A549 (cell line): ENCODE measurements around the gene ZDHHC17.

Source experiments
- CBX8 ChIP-seq: fragments of 200-600 bp; sonication (generic); IDR thresholded peaks from 2 replicates; pipeline ENCODE4 v1.6.1; 2016
- CEBPB ChIP-seq, 2 experiments: fragments of >200 bp in 1 of 2; sonication (Bioruptor Twin) in 1 of 2; formaldehyde crosslinking in 1 of 2; IDR thresholded peaks; 2 replicates each; pipeline ENCODE4 v1.6.1; 2012 to 2016
- HOXA7 ChIP-seq: fragments of 250-450 bp; sonication (Bioruptor Pico); IDR thresholded peaks from 2 replicates; pipeline ENCODE4 v1.5.0; 2020; ENCODE audit warnings: mild to moderate bottlenecking, moderate library complexity
- MAFK ChIP-seq: fragments of 450-650 bp; IDR thresholded peaks from 2 replicates; pipeline ENCODE4 v1.6.1; 2014; ENCODE audit not compliant: partially characterized antibody
- MYC ChIP-seq: IDR thresholded peaks from 2 replicates; pipeline ENCODE4 v1.6.1; 2012; ENCODE audit warnings: mild to moderate bottlenecking, inconsistent platforms, low read length, improper control_type of control experiment, borderline replicate concordance
- POLR2A ChIP-seq: IDR thresholded peaks from 2 replicates; pipeline ENCODE4 v1.6.1; 2012; ENCODE audit warnings: mild to moderate bottlenecking, low read length
- RNF2 ChIP-seq: fragments of 200-600 bp; sonication (generic); IDR thresholded peaks from 2 replicates; pipeline ENCODE4 v1.6.1; 2016; ENCODE audit warnings: low read depth, mild to moderate bottlenecking, antibody characterized with exemption, moderate library complexity, borderline replicate concordance
- SMC3 ChIP-seq: fragments of >200 bp; sonication (Bioruptor Twin); formaldehyde crosslinking; IDR thresholded peaks from 3 replicates; pipeline ENCODE4 v1.6.1; 2018; ENCODE audit warnings: inconsistent platforms
- TF ChIP-seq, protein P1 (sequence below): fragments of >200 bp; sonication (Bioruptor Twin); formaldehyde crosslinking; IDR thresholded peaks from 3 replicates; pipeline ENCODE4 v1.5.1; 2016
- TF ChIP-seq, protein P2 (sequence below): fragments of 200-600 bp; sonication (generic); IDR thresholded peaks from 2 replicates; pipeline ENCODE4 v1.6.1; 2016; ENCODE audit warnings: antibody characterized with exemption, mild to moderate bottlenecking, moderate library complexity
- TF ChIP-seq, protein P3 (sequence below): fragments of 250-450 bp; sonication (Bioruptor Pico); IDR thresholded peaks from 2 replicates; pipeline ENCODE4 v1.5.0; 2020; ENCODE audit warnings: low read depth, mild to moderate bottlenecking, moderate library complexity

DNA sequence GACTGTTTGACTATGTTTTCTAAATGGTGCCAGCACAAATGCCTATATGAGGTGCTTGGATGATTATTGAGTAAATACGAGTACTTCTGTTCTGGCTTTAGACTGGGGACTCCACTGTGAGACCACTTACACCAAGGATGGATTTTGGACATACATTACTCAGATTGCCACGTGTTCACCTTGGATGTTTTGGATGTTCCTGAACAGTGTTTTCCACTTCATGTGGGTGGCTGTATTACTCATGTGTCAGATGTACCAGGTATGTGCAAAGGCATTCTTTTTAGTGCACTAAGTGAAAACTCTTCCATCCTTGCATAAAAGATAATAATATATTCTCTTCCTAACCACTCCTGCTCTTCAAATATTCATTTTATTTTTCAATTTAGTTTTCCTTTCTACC, 84.2 kb downstream of the ZDHHC17 start:
- TF ChIP-seq CEBPB (IDR thresholded peaks at IDR 0.05), result no peak
- no peak for TF ChIP-seq MYC
- no peak for TF ChIP-seq CBX8
- TF ChIP-seq POLR2A, result no peak
- TF ChIP-seq, protein P1, sequence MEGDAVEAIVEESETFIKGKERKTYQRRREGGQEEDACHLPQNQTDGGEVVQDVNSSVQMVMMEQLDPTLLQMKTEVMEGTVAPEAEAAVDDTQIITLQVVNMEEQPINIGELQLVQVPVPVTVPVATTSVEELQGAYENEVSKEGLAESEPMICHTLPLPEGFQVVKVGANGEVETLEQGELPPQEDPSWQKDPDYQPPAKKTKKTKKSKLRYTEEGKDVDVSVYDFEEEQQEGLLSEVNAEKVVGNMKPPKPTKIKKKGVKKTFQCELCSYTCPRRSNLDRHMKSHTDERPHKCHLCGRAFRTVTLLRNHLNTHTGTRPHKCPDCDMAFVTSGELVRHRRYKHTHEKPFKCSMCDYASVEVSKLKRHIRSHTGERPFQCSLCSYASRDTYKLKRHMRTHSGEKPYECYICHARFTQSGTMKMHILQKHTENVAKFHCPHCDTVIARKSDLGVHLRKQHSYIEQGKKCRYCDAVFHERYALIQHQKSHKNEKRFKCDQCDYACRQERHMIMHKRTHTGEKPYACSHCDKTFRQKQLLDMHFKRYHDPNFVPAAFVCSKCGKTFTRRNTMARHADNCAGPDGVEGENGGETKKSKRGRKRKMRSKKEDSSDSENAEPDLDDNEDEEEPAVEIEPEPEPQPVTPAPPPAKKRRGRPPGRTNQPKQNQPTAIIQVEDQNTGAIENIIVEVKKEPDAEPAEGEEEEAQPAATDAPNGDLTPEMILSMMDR, result no peak
- TF ChIP-seq, protein P2, sequence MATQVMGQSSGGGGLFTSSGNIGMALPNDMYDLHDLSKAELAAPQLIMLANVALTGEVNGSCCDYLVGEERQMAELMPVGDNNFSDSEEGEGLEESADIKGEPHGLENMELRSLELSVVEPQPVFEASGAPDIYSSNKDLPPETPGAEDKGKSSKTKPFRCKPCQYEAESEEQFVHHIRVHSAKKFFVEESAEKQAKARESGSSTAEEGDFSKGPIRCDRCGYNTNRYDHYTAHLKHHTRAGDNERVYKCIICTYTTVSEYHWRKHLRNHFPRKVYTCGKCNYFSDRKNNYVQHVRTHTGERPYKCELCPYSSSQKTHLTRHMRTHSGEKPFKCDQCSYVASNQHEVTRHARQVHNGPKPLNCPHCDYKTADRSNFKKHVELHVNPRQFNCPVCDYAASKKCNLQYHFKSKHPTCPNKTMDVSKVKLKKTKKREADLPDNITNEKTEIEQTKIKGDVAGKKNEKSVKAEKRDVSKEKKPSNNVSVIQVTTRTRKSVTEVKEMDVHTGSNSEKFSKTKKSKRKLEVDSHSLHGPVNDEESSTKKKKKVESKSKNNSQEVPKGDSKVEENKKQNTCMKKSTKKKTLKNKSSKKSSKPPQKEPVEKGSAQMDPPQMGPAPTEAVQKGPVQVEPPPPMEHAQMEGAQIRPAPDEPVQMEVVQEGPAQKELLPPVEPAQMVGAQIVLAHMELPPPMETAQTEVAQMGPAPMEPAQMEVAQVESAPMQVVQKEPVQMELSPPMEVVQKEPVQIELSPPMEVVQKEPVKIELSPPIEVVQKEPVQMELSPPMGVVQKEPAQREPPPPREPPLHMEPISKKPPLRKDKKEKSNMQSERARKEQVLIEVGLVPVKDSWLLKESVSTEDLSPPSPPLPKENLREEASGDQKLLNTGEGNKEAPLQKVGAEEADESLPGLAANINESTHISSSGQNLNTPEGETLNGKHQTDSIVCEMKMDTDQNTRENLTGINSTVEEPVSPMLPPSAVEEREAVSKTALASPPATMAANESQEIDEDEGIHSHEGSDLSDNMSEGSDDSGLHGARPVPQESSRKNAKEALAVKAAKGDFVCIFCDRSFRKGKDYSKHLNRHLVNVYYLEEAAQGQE, result no peak
- no peak for TF ChIP-seq HOXA7 (CRISPR knock-in tag)
- no peak for TF ChIP-seq SMC3
- TF ChIP-seq MAFK, result no peak
- TF ChIP-seq RNF2, result no peak
- TF ChIP-seq, protein P3, sequence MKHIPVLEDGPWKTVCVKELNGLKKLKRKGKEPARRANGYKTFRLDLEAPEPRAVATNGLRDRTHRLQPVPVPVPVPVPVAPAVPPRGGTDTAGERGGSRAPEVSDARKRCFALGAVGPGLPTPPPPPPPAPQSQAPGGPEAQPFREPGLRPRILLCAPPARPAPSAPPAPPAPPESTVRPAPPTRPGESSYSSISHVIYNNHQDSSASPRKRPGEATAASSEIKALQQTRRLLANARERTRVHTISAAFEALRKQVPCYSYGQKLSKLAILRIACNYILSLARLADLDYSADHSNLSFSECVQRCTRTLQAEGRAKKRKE (CRISPR knock-in tag), result no peak
